Frontal cortex (tissue), 4 donors: Measurements from ENCODE around the gene NEBL. TPM values are rescaled to one million over a fixed set of nuclear protein-coding genes. Genes with fewer than 3 reads are reported as not detected.

Experiments used
- DNase-seq, 2 donors: peaks; one replicate each; pipeline ENCODE4 v3.0.0; 2012; ENCODE audit warnings: low spot score in 2 of 2
- FAIRE-seq: peaks from 2 replicates; lab custom pipeline; 2012; peaks lifted over from hg19 to GRCh38; lab: Jason Lieb, UNC
- total RNA-seq: library from RNA; depleted of rRNA; stranded (reverse); fragments of >200 nt; gene quantifications from one replicate; pipeline ENCODE4 v1.2.3, GENCODE V29; 2014
- donor health status: control.
- donor health status: control.
- donor health status: control.

NEBL gene
- total RNA-seq, 1 donor from 2014 or later: 64.0 TPM

GRCh38 chr10:20877554-20877953 is 19.6 kb downstream of the NEBL start:
- DNase-seq (no peak), FAIRE-seq (no peak)

DNA sequence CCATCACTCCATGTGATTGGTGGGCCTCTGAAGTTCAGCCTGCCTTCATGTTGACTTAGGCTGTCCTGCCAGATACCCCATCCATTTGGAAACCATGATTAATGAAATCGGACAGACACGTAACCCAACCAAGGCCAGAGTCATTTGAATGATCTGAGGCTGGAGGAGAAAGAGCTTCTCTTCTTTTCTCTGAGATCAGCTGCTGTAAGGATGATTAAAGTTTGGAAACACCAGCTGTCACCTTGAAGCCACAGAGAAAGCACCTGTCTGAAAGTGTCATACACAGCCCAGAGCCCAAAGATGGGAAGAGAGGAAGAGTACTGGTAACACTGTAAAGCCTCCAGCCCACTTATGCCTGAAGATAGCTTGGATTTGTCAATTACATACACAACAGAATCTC is 22.9 kb downstream of the NEBL start:
- no peak for FAIRE-seq
- DNase-seq: no peak

GRCh38 chr10:20871970-20872369 is 25.1 kb downstream of the NEBL start:
- no peak for DNase-seq
- no peak for FAIRE-seq

DNA sequence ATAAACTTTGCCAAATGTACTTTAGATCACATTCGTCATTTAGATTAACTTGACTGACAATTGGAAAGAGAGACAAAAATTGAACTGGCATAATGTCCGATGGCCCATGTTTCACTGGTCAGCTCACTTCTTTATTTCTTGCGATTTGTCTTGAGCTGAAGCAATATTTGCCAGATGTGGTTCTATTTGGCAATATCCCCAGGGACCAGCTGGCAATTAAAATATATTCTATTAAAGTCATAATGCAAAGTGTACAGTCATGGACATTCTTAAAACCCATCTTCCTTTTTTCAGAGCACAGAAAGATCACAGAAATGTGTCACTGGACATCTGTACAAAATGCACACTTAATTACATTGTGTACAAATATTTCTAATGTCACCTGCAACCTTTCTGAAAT is 26.3 kb downstream of the NEBL start:
- DNase-seq (no peak), FAIRE-seq (no peak)

DNA sequence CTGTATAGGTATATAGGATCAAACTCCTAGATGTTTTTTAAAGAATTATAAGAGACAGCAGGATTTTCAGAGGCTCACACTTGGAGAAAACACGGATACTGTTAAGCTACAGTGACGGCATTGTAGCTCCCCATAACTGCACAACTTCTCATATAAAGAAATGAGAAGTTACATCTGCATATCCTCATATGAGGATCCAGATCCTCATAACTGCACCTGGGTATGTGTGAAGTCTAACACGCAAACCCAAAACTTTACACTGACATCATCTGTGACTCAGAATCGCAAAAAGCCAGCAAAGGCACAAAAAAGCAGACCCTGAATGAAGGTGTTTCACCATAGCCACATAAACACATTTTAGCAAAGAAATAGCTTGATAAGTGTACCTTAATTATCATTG is 34.1 kb downstream of the NEBL start:
- no peak for FAIRE-seq
- no peak for DNase-seq

- DNase-seq (no peak), FAIRE-seq (peak; percentile 78)
Observed at GRCh38 chr10:20858292-20859124, 38.6 kb downstream of the NEBL start.

DNA sequence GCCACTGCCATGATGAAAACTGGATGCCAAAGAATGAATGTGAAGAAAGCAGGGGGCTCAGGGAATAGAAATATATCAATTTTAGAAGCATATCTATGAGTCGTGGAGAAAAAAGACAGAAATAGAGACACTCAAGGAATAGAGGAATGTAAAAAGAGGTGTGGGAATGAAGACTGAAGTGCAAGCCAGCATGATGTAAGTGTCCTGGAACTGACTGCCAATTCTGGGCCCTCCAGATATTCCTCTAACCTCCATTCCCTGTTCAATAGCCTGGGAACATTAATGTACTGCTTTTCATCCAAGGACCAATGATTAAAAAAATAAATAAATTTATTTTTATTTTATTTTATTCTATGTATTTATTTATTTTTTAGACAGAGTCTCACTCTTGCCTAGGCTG is 40.6 kb downstream of the NEBL start:
- FAIRE-seq (no peak), DNase-seq (no peak)

DNA sequence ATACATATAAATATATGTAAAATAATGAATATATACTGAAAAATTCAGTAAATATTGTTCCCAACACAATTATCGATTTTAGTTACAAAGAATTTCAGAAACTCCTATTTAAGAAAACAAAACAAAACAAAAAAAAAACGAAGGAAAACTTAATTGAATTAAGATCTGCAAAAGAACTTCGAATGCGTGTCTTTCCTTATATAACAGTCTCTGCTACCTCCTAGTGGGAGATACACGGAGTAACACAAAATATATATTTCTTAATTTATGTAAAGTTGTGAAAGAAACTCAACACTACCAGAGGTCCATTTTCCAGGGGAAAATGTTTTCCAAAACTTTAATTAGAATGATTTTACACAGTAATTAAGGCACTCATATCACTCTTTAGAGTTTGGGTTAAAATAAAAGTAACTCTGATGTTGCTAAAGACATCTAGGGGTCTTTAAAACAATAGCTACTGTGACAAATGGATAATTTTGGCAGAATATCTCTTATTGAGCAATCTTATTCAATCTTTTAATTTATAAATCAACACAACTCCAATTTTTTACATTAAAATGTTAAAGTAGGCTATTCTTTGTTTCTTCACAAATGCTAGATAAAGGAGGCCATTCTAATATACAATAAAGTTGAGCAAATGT is 41.6 kb downstream of the NEBL start:
- FAIRE-seq: peak; percentile 83
- no peak for DNase-seq

DNA sequence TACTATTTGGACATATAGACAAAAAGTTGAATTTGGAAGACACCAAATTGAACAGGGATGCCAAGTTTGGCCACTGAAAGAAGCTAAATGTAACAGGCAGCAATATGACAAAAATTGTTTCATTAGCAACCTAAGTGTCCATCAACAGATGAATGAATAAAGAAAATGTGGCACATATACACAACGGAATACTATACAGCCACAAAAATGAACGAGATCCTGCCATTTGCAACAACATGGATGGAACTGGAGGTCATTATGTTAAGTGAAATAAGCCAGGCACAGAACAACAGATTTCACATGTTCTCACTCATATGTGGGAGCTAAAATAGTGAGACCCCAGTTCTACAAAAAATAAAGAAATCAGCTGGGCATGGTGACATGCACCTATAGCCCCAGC is 43.8 kb downstream of the NEBL start:
- DNase-seq (no peak), FAIRE-seq (no peak)

- FAIRE-seq: no peak
- DNase-seq: no peak
Observed at GRCh38 chr10:20852303-20852702, 44.8 kb downstream of the NEBL start.

- no peak for FAIRE-seq
- DNase-seq: no peak
Observed at GRCh38 chr10:20847512-20847911, 49.6 kb downstream of the NEBL start.

- FAIRE-seq (no peak), DNase-seq (no peak)
Observed at GRCh38 chr10:20846263-20846662, 50.8 kb downstream of the NEBL start.

- no peak for DNase-seq
- FAIRE-seq: no peak
Observed at GRCh38 chr10:20841419-20841818, 55.7 kb downstream of the NEBL start.

GRCh38 chr10:20839910-20840309 is 57.2 kb downstream of the NEBL start:
- FAIRE-seq (no peak), DNase-seq (no peak)

- no peak for FAIRE-seq
- DNase-seq: no peak
Observed at GRCh38 chr10:20839141-20839540, 58.0 kb downstream of the NEBL start.

- DNase-seq (no peak), FAIRE-seq (no peak)
Observed at GRCh38 chr10:20836401-20836800, 60.7 kb downstream of the NEBL start.

DNA sequence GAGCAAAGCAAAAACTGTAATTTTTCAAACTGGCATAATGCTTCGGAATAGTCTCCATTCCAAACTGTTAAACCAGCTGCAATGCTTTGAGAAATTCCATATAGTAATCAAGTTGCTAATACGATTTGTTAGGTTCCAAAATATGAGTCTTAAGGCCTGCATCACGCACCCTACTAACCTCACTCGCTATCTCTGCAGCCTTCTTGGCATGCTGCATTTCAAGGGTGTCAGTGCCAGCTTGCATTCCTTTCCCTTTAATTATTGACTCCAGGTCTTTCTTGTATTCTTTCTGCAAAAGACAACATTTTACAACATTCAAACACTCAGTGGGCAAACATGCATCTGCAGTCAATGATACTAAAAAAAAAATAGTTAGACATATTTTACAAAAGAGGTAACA is 61.8 kb downstream of the NEBL start:
- FAIRE-seq: no peak
- DNase-seq: no peak

DNA sequence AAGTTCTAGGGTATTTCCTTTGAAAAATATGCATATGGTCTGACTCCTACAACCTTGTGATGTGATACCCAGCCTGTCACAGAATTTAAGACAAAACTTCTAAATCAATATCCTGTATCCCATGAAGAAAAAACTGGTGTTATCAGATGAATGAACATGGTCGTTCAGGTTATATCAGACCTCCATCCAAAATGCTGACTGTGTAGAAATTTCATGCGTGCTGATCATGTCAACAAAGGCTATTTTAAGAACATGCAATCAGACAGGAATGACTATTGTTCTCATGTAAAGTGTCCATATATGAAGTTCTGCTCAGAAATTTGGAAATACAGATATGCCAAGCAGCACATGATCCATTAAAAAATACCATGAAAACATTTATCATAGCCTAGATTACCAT is 62.3 kb downstream of the NEBL start:
- DNase-seq (no peak), FAIRE-seq (no peak)

DNA sequence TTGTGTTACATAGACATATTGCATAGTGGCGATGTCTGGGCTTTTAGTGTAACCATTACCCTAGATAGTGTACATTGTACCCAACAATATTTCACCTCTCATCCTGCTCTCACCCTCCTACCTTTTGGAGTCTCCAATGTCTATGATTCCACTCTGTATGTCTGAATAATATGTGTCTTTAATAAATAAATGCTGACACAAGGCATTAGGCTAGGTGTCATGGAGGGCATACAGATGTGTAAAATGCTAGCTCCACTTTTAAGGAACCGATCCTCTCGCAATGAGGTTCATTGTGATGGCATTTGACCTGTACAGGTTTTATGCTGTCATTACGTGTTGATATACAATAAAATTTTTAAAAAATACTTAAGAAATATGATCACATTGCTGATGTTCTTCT is 74.3 kb downstream of the NEBL start:
- DNase-seq: no peak
- no peak for FAIRE-seq

GRCh38 chr10:20817646-20818045 is 79.5 kb downstream of the NEBL start:
- DNase-seq (no peak), FAIRE-seq (no peak)

- DNase-seq (no peak), FAIRE-seq (no peak)
Observed at GRCh38 chr10:20817116-20817515, 80.0 kb downstream of the NEBL start.

DNA sequence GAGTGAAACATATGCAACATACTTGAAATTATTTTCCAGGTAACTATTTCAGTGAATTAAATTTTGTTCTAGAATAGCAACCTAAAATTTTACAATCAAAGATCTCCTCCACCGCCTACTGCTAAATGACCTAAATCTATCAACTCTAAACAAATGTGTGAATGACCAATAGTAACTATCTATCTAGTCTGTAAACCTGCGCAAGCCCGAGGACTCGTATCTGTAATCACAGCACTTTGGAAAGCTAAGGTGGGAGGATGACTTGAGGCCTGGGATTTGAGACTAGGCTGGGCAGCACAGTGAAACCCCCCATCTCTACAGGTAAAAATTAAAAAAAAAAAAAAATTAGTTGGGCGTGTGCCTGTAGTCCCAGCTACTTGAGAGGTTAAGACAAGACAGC is 83.0 kb downstream of the NEBL start:
- DNase-seq (no peak), FAIRE-seq (no peak)
